Gastrocnemius medialis (tissue), 4 donors: ENCODE data around the gene RBBP9.

ENCODE experiments used
- POLR2A ChIP-seq, 2 donors: fragments of 450-650 bp; IDR thresholded peaks; one replicate each; pipeline ENCODE4 v1.6.1; 2017; ENCODE audit warnings: antibody characterized with exemption in 2 of 2, mild to moderate bottlenecking in 2 of 2, moderate library complexity in 2 of 2
- TF ChIP-seq, protein P1 (sequence below), 5 experiments: fragments of 450-650 bp in 3 of 5; fragments of 200-600 bp in 2 of 5; sonication (generic) in 2 of 5; IDR thresholded peaks in 4 of 5; conservative IDR thresholded peaks in 1 of 5; 1 replicate in 4 of 5; 2 replicates in 1 of 5; pipeline ENCODE4 v1.5.1; 2016 to 2019; ENCODE audit warnings: antibody characterized with exemption in 5 of 5, mild to moderate bottlenecking in 3 of 5, moderate library complexity in 3 of 5

DNA sequence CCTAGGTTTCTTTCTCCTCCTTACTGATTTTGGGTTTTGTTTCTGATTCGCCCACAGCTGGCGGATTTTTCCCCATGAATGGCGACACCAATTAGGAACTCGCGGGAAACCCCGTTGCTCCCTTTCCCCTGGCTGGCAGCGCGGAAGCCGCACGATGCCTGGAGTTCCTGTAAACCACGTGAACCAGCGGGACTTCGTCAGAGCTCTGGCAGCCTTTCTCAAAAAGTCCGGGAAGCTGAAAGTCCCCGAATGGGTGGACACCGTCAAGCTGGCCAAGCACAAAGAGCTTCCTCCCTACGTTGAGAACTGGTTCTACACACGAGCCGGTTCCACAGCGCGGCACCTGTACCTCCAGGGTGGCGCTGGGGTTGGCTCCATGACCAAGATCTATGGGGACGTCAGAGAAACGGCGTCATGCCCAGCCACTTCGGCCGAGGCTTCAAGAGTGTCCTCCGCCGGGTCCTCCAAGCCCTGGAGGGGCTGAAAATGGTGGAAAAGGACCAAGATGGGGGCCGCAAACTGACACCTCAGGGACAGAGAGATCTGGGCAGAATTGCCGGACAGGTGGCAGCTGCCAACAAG lies 7.5 kb upstream of the RBBP9 start:
- TF ChIP-seq, protein P1, sequence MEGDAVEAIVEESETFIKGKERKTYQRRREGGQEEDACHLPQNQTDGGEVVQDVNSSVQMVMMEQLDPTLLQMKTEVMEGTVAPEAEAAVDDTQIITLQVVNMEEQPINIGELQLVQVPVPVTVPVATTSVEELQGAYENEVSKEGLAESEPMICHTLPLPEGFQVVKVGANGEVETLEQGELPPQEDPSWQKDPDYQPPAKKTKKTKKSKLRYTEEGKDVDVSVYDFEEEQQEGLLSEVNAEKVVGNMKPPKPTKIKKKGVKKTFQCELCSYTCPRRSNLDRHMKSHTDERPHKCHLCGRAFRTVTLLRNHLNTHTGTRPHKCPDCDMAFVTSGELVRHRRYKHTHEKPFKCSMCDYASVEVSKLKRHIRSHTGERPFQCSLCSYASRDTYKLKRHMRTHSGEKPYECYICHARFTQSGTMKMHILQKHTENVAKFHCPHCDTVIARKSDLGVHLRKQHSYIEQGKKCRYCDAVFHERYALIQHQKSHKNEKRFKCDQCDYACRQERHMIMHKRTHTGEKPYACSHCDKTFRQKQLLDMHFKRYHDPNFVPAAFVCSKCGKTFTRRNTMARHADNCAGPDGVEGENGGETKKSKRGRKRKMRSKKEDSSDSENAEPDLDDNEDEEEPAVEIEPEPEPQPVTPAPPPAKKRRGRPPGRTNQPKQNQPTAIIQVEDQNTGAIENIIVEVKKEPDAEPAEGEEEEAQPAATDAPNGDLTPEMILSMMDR (IDR thresholded peaks at IDR 0.05 in 4 of 5, conservative IDR thresholded peaks at IDR 0.05 in 1 of 5): no peak
- no peak for TF ChIP-seq POLR2A (IDR thresholded peaks at IDR 0.05)
